ENCODE results near the gene TWIST1. TPM values are rescaled to one million over a fixed set of nuclear protein-coding genes. Genes with fewer than 3 reads are reported as not detected.

Gene TWIST1
- total RNA-seq, 1 experiment from 2014 or later: not detected

DNA sequence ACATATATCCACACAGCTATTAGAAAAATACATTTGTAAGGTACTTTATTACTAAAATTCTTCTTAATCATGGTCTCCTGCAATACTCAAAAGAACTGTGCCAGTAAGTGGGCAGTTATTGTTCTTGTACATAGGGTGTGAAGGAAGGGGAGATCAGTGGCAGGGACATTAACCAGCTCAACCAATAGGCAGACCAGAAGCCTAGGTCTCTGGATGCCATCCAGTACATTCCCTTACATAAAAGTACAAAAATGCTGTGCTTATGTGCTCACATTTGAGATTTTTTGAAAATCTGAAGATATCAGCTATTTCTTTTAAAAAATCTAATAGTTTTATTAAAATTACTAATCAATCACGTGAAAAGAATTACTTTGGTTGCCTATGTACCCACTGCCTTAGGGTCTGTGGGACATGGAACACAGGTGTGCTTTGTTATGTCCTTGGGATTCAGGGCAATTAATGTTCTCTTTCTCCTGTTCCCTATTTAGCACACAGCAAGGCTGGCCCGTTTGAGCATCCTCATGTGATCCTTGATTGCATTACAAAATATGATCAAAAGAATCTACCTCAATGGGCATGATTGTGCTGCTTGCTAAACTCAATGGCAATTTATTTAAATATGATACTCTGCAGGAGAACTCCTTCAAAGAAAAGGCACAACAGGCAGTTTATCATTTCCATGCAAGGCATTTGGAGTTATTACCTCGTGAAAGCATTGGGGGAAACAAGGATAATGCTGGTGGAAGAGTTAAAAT lies 22.7 kb downstream of the TWIST1 start:
- H3K36me3 ChIP-seq (ENCODE audit: control insufficient read depth, insufficient read depth, low read length): no peaks in the 10 kb centered on the region
- in situ Hi-C loops (cut with HindIII; ENCODE audit: low pct_unique_long_range_greater_than_20kb, low sequenced_read_pairs) (no loop called here), intact Hi-C loops (cut with micrococcal nuclease; ENCODE audit: unreplicated experiment) (no loop called here)
- no peaks in the 10 kb centered on the region for H3K27me3 ChIP-seq (ENCODE audit: control insufficient read depth, insufficient read depth, low read length)
- TF ChIP-seq SIN3A (IDR thresholded peaks at IDR 0.05; ENCODE audit: borderline replicate concordance, insufficient read depth, low read depth, low read length): no peak
- TF ChIP-seq, protein P1, sequence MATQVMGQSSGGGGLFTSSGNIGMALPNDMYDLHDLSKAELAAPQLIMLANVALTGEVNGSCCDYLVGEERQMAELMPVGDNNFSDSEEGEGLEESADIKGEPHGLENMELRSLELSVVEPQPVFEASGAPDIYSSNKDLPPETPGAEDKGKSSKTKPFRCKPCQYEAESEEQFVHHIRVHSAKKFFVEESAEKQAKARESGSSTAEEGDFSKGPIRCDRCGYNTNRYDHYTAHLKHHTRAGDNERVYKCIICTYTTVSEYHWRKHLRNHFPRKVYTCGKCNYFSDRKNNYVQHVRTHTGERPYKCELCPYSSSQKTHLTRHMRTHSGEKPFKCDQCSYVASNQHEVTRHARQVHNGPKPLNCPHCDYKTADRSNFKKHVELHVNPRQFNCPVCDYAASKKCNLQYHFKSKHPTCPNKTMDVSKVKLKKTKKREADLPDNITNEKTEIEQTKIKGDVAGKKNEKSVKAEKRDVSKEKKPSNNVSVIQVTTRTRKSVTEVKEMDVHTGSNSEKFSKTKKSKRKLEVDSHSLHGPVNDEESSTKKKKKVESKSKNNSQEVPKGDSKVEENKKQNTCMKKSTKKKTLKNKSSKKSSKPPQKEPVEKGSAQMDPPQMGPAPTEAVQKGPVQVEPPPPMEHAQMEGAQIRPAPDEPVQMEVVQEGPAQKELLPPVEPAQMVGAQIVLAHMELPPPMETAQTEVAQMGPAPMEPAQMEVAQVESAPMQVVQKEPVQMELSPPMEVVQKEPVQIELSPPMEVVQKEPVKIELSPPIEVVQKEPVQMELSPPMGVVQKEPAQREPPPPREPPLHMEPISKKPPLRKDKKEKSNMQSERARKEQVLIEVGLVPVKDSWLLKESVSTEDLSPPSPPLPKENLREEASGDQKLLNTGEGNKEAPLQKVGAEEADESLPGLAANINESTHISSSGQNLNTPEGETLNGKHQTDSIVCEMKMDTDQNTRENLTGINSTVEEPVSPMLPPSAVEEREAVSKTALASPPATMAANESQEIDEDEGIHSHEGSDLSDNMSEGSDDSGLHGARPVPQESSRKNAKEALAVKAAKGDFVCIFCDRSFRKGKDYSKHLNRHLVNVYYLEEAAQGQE (IDR thresholded peaks at IDR 0.05; ENCODE audit: insufficient read depth in 1 of 2, low read depth in 2 of 2, low read length in 1 of 2): no peak
- TF ChIP-seq POLR2AphosphoS5 (IDR thresholded peaks at IDR 0.05; ENCODE audit: low read depth, low read length): no peak
- no peak for TF ChIP-seq TCF7L2 (IDR thresholded peaks at IDR 0.05; ENCODE audit: low read depth, low read length)
- TF ChIP-seq, protein P2, sequence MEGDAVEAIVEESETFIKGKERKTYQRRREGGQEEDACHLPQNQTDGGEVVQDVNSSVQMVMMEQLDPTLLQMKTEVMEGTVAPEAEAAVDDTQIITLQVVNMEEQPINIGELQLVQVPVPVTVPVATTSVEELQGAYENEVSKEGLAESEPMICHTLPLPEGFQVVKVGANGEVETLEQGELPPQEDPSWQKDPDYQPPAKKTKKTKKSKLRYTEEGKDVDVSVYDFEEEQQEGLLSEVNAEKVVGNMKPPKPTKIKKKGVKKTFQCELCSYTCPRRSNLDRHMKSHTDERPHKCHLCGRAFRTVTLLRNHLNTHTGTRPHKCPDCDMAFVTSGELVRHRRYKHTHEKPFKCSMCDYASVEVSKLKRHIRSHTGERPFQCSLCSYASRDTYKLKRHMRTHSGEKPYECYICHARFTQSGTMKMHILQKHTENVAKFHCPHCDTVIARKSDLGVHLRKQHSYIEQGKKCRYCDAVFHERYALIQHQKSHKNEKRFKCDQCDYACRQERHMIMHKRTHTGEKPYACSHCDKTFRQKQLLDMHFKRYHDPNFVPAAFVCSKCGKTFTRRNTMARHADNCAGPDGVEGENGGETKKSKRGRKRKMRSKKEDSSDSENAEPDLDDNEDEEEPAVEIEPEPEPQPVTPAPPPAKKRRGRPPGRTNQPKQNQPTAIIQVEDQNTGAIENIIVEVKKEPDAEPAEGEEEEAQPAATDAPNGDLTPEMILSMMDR (IDR thresholded peaks at IDR 0.05): no peak
- H3K27ac ChIP-seq (ENCODE audit: low read length): no peak overlapping the region
- no TSS peak for BruUV-seq (replicated peaks)
- ATAC-seq (no peak), DNase-seq (ENCODE audit: low read depth, low spot score) (no peak)
- ChIA-PET POLR2A (no interaction called here), CTCF (no interaction called here)
- H3K4me3 ChIP-seq (ENCODE audit: low read depth in 2 of 2, low read length in 2 of 2): no peak overlapping the region
- H3K4me1 ChIP-seq (ENCODE audit: control insufficient read depth, insufficient read depth, low read length): no peaks in the 10 kb centered on the region
- no peaks in the 10 kb centered on the region for H3K9me3 ChIP-seq (ENCODE audit: control insufficient read depth, insufficient read depth, low read depth, low read length)

DNA sequence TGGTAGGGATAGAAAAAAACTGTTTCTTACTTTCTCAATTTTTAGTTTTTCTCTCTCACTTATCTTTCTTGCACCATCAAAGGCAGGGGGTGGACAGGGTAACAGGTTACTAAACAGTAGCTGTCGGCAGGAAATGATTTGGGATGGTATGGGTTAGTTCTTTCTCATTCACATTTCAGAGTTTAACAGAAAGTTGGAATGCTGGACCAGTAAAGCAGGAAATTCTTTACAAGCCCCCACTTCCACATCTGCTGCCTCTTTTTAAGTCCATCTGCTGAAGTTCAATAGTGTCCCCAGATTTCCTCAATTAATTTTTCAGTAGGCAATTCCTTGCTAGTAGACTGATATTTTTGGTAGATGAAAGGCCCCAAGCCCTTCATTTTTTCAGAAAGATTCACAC lies 23.3 kb downstream of the TWIST1 start:
- no TSS peak for BruUV-seq (replicated peaks)
- no peaks in the 10 kb centered on the region for H3K27me3 ChIP-seq (ENCODE audit: control insufficient read depth, insufficient read depth, low read length)
- ChIA-PET CTCF (no interaction called here), POLR2A (no interaction called here)
- H3K9me3 ChIP-seq (ENCODE audit: control insufficient read depth, insufficient read depth, low read depth, low read length): no peaks in the 10 kb centered on the region
- in situ Hi-C loops (cut with HindIII; ENCODE audit: low pct_unique_long_range_greater_than_20kb, low sequenced_read_pairs): no loop called here
- H3K4me3 ChIP-seq (ENCODE audit: low read depth in 2 of 2, low read length in 2 of 2): no peak overlapping the region
- no peaks in the 10 kb centered on the region for H3K36me3 ChIP-seq (ENCODE audit: control insufficient read depth, insufficient read depth, low read length)
- intact Hi-C loops (cut with micrococcal nuclease; ENCODE audit: unreplicated experiment): no loop called here
- ATAC-seq (no peak), DNase-seq (ENCODE audit: low read depth, low spot score) (no peak)
- H3K4me1 ChIP-seq (ENCODE audit: control insufficient read depth, insufficient read depth, low read length): no peaks in the 10 kb centered on the region
- no peak overlapping the region for H3K27ac ChIP-seq (ENCODE audit: low read length)
- TF ChIP-seq, protein P2 (IDR thresholded peaks at IDR 0.05): no peak
- TF ChIP-seq, protein P1 (IDR thresholded peaks at IDR 0.05; ENCODE audit: insufficient read depth in 1 of 2, low read depth in 2 of 2, low read length in 1 of 2): no peak
- no peak for TF ChIP-seq TCF7L2 (IDR thresholded peaks at IDR 0.05; ENCODE audit: low read depth, low read length)
- no peak for TF ChIP-seq SIN3A (IDR thresholded peaks at IDR 0.05; ENCODE audit: borderline replicate concordance, insufficient read depth, low read depth, low read length)
- no peak for TF ChIP-seq POLR2AphosphoS5 (IDR thresholded peaks at IDR 0.05; ENCODE audit: low read depth, low read length)
